Immature natural killer cell (primary cell): Measurements from ENCODE around the gene LOXL3. TPM values are rescaled to one million over a fixed set of nuclear protein-coding genes. Genes with fewer than 3 reads are reported as not detected.

Source experiments
- DNase-seq, 3 donors: peaks; one replicate each; pipeline ENCODE4 v3.0.0; 2022; ENCODE audit warnings: mixed read lengths in 1 of 3
- H3K27ac Mint-ChIP-seq, 6 donors: one replicate each; pipeline ENCODE4 v1.8.0; 2020; ENCODE audit warnings: mixed read lengths in 6 of 6, mild to moderate bottlenecking in 5 of 6, inconsistent platforms in 4 of 6, moderate library complexity in 3 of 6
- H3K27me3 Mint-ChIP-seq, 3 donors: one replicate each; pipeline ENCODE4 v1.8.0; 2020 to 2021; ENCODE audit warnings: low read depth in 3 of 3, mild to moderate bottlenecking in 3 of 3, mixed read lengths in 3 of 3, moderate library complexity in 3 of 3, inconsistent platforms in 1 of 3
- H3K36me3 Mint-ChIP-seq, 3 donors: one replicate each; pipeline ENCODE4 v1.8.0; 2020; ENCODE audit warnings: mixed read lengths in 3 of 3, inconsistent platforms in 2 of 3, mild to moderate bottlenecking in 2 of 3
- H3K4me1 Mint-ChIP-seq, 2 donors: one replicate each; pipeline ENCODE4 v1.8.0; 2020; ENCODE audit warnings: inconsistent platforms in 2 of 2, mild to moderate bottlenecking in 2 of 2, mixed read lengths in 2 of 2, moderate library complexity in 1 of 2
- H3K4me3 Mint-ChIP-seq, 5 donors: one replicate each; pipeline ENCODE4 v1.8.0; 2020; ENCODE audit warnings: mild to moderate bottlenecking in 5 of 5, mixed read lengths in 5 of 5, inconsistent platforms in 3 of 5, moderate library complexity in 3 of 5
- H3K9me3 Mint-ChIP-seq, 6 donors: one replicate each; pipeline ENCODE4 v1.8.0; 2020; ENCODE audit warnings: mild to moderate bottlenecking in 6 of 6, mixed read lengths in 6 of 6, inconsistent platforms in 4 of 6, moderate library complexity in 3 of 6
- polyA plus RNA-seq, 3 donors: library from polyadenylated mRNA; unstranded; fragments of 300-500 nt; fragmentation: Illumina TruSeq; gene quantifications; one replicate each; pipeline ENCODE4 v1.2.3, GENCODE V29; 2021

Gene LOXL3
- polyA plus RNA-seq, 3 donors from 2014 or later, result 0.19 to 0.22 TPM; not detected in 1

- Mint-ChIP-seq H3K27me3 (peaks cover 27 to 41% (median 29%) of the 10 kb centered on the region in 3 donors), H3K4me3 (no peak overlapping the region), H3K36me3 (peaks cover 3 to 6% (median 5%) of the 10 kb centered on the region in 3 donors), H3K27ac (no peak overlapping the region), H3K4me1 (peaks cover 30 to 37% of the 10 kb centered on the region in 2 donors), H3K9me3 (peaks cover 0 to 2% (median 0%) of the 10 kb centered on the region in 6 donors)
- DNase-seq, result no peak
These were observed 43.5 kb downstream of the LOXL3 start for GRCh38 chr2:74510272-74510671.

- peaks cover 24 to 38% (median 30%) of the 10 kb centered on the region in 3 donors for H3K27me3 Mint-ChIP-seq
- no peaks in the 10 kb centered on the region for H3K9me3 Mint-ChIP-seq
- H3K27ac Mint-ChIP-seq, result peak overlapping the region; percentile 99 to 100 (median 100)
- peaks cover 50 to 52% of the 10 kb centered on the region in 2 donors for H3K4me1 Mint-ChIP-seq
- peaks cover 5 to 16% (median 13%) of the 10 kb centered on the region in 3 donors for H3K36me3 Mint-ChIP-seq
- no peak for DNase-seq
- H3K4me3 Mint-ChIP-seq, result peak overlapping the region; percentile 98 to 100 (median 99)
These were observed 45.7 kb downstream of the LOXL3 start for GRCh38 chr2:74507926-74508520.

- H3K9me3 Mint-ChIP-seq, result no peaks in the 10 kb centered on the region
- H3K27ac Mint-ChIP-seq, result peak within 1 kb of the TSS; percentile 99 to 100 (median 100)
- H3K4me1 Mint-ChIP-seq, result peaks cover 57 to 59% of the 10 kb centered on the region in 2 donors
- H3K36me3 Mint-ChIP-seq, result peaks cover 5 to 16% (median 13%) of the 10 kb centered on the region in 3 donors
- peak; percentile 98 to 99 (median 98) for DNase-seq
- H3K4me3 Mint-ChIP-seq, result peak within 1 kb of the TSS; percentile 98 to 100 (median 99)
- H3K27me3 Mint-ChIP-seq, result peaks cover 17 to 31% (median 24%) of the 10 kb centered on the region in 3 donors
These were observed 46.4 kb downstream of the LOXL3 start, which contains the start of gene PCGF1 for GRCh38 chr2:74507145-74507925. Gene PCGF1, minus strand, starts transcription at chr2:74507695. Its CDS starts 27 bp downstream, at chr2:74507668.

GRCh38 chr2:74505448-74506246 lies 48.1 kb downstream of the LOXL3 start:
- Mint-ChIP-seq H3K4me3 (peak overlapping the region in 4 of 5 donors; percentile 42 to 87 (median 52)), H3K9me3 (no peaks in the 10 kb centered on the region), H3K27me3 (peaks cover 10 to 25% (median 16%) of the 10 kb centered on the region in 3 donors), H3K27ac (peak overlapping the region in 2 of 6 donors; percentile 35 to 71), H3K36me3 (peaks cover 5 to 16% (median 13%) of the 10 kb centered on the region in 3 donors), H3K4me1 (peaks cover 68 to 69% of the 10 kb centered on the region in 2 donors)
- DNase-seq, result no peak

GRCh38 chr2:74504591-74504990 lies 49.2 kb downstream of the LOXL3 start:
- Mint-ChIP-seq H3K4me1 (peaks cover 68 to 73% of the 10 kb centered on the region in 2 donors), H3K4me3 (peak overlapping the region; percentile 82 to 90 (median 86)), H3K27ac (peak overlapping the region; percentile 28 to 76 (median 56)), H3K9me3 (no peaks in the 10 kb centered on the region), H3K36me3 (peaks cover 5 to 16% (median 13%) of the 10 kb centered on the region in 3 donors), H3K27me3 (peaks cover 10 to 21% (median 11%) of the 10 kb centered on the region in 3 donors)
- no peak for DNase-seq

GRCh38 chr2:74503506-74504475 lies 50.0 kb downstream of the LOXL3 start:
- peaks cover 13 to 24% (median 13%) of the 10 kb centered on the region in 3 donors for H3K27me3 Mint-ChIP-seq
- H3K36me3 Mint-ChIP-seq, result peaks cover 5 to 16% (median 13%) of the 10 kb centered on the region in 3 donors
- no peaks in the 10 kb centered on the region for H3K9me3 Mint-ChIP-seq
- peak overlapping the region; percentile 51 to 89 (median 80) for H3K27ac Mint-ChIP-seq
- peak overlapping the region; percentile 82 to 90 (median 86) for H3K4me3 Mint-ChIP-seq
- peaks cover 73 to 78% of the 10 kb centered on the region in 2 donors for H3K4me1 Mint-ChIP-seq
- no peak for DNase-seq

GRCh38 chr2:74502720-74503505 lies 50.8 kb downstream of the LOXL3 start:
- peak; percentile 56 to 64 (median 57) for DNase-seq
- Mint-ChIP-seq H3K9me3 (no peaks in the 10 kb centered on the region), H3K4me1 (peaks cover 73 to 78% of the 10 kb centered on the region in 2 donors), H3K27ac (peak overlapping the region; percentile 51 to 89 (median 80)), H3K27me3 (peaks cover 16 to 22% (median 16%) of the 10 kb centered on the region in 3 donors), H3K4me3 (peak overlapping the region; percentile 82 to 90 (median 86)), H3K36me3 (peaks cover 5 to 16% (median 13%) of the 10 kb centered on the region in 3 donors)

- H3K27ac Mint-ChIP-seq, result peak overlapping the region; percentile 39 to 89 (median 78)
- no peaks in the 10 kb centered on the region for H3K9me3 Mint-ChIP-seq
- H3K36me3 Mint-ChIP-seq, result peaks cover 3 to 16% (median 13%) of the 10 kb centered on the region in 3 donors
- peak overlapping the region; percentile 82 to 90 (median 86) for H3K4me3 Mint-ChIP-seq
- H3K4me1 Mint-ChIP-seq, result peaks cover 73 to 78% of the 10 kb centered on the region in 2 donors
- no peak for DNase-seq
- peaks cover 12 to 19% (median 13%) of the 10 kb centered on the region in 3 donors for H3K27me3 Mint-ChIP-seq
These were observed 51.5 kb downstream of the LOXL3 start for GRCh38 chr2:74502147-74502719.

GRCh38 chr2:74501335-74502071 lies 52.2 kb downstream of the LOXL3 start:
- H3K4me3 Mint-ChIP-seq, result peak overlapping the region; percentile 76 to 90 (median 83)
- H3K36me3 Mint-ChIP-seq, result peaks cover under 1 to 13% (median 10%) of the 10 kb centered on the region in 3 donors
- peaks cover 8 to 15% (median 10%) of the 10 kb centered on the region in 3 donors for H3K27me3 Mint-ChIP-seq
- H3K9me3 Mint-ChIP-seq, result no peaks in the 10 kb centered on the region
- H3K4me1 Mint-ChIP-seq, result peaks cover 66 to 71% of the 10 kb centered on the region in 2 donors
- H3K27ac Mint-ChIP-seq, result peak overlapping the region in 4 of 6 donors; percentile 17 to 83 (median 74)
- DNase-seq, result no peak

GRCh38 chr2:74500578-74500946 lies 53.2 kb downstream of the LOXL3 start:
- DNase-seq, result no peak
- H3K36me3 Mint-ChIP-seq, result peaks cover 0 to 17% (median 10%) of the 10 kb centered on the region in 3 donors
- no peaks in the 10 kb centered on the region for H3K9me3 Mint-ChIP-seq
- peaks cover 8 to 15% (median 10%) of the 10 kb centered on the region in 3 donors for H3K27me3 Mint-ChIP-seq
- peak overlapping the region in 4 of 5 donors; percentile 38 to 86 (median 47) for H3K4me3 Mint-ChIP-seq
- H3K4me1 Mint-ChIP-seq, result peaks cover 63 to 66% of the 10 kb centered on the region in 2 donors
- H3K27ac Mint-ChIP-seq, result no peak overlapping the region
